Left lung (tissue), 10 donors: ENCODE data around the gene LMF1. TPM values are rescaled to one million over a fixed set of nuclear protein-coding genes. Genes with fewer than 3 reads are reported as not detected.
A peak's percentile ranks its signal among the peaks of the same experiment; 100 is the strongest.

Experiments used
- ATAC-seq: fragments of 200-7000 bp; cut with Tn5 transposase; one replicate; pipeline ENCODE4 v1.9.1; 2020; ENCODE audit warnings: moderate library complexity
- DNase-seq, 4 donors: peaks; one replicate each; pipeline ENCODE4 v3.0.0-alpha.2; 2013 to 2020
- H3K27ac ChIP-seq, 2 donors: fragments of 200-600 bp; sonication (generic) in 1 of 2; one replicate each; pipeline versions ENCODE4 v1.5.0 to v1.8.0; 2020 to 2021
- H3K27me3 ChIP-seq, 2 donors: fragments of 200-600 bp; sonication (generic) in 1 of 2; one replicate each; pipeline versions ENCODE4 v1.5.0 to v1.8.0; 2020 to 2021
- H3K36me3 ChIP-seq, 2 donors: fragments of 200-600 bp; sonication (generic) in 1 of 2; one replicate each; pipeline versions ENCODE4 v1.5.0 to v1.8.0; 2020 to 2021
- H3K4me1 ChIP-seq, 2 donors: fragments of 200-600 bp; one replicate each; pipeline ENCODE4 v1.8.0; 2021
- H3K4me3 ChIP-seq, 2 donors: fragments of 200-600 bp; sonication (generic) in 1 of 2; one replicate each; pipeline versions ENCODE4 v1.5.0 to v1.8.0; 2020 to 2021; ENCODE audit warnings: mild to moderate bottlenecking in 1 of 2
- H3K9me3 ChIP-seq, 2 donors: fragments of 200-600 bp; sonication (generic) in 1 of 2; one replicate each; pipeline versions ENCODE4 v1.5.0 to v1.8.0; 2020 to 2021
- intact Hi-C, 2 donors: fragments of 100-400 bp; cut with DNase I; formaldehyde crosslinking; loops; one replicate each; pipeline versions ENCODE4 v1.11.2 to v1.14.2; 2022
- polyA plus RNA-seq, 6 donors: library from polyadenylated mRNA; unstranded; fragments of 120-200 nt; gene quantifications; one replicate each; pipeline ENCODE4 v1.2.1, GENCODE V29; 2013; ENCODE audit not compliant: insufficient read length in 6 of 6
- total RNA-seq, 2 donors: library from RNA; stranded (reverse); fragmentation: NEBNext Ultra II Directional; extraction: Animal tissue kit (Norgen Biotek cat#: 25700); gene quantifications; one replicate each; pipeline ENCODE4 v1.2.1, GENCODE V29; 2021
- TF ChIP-seq, protein P1 (sequence below), 2 donors: fragments of 200-600 bp; sonication (generic) in 1 of 2; IDR thresholded peaks; one replicate each; pipeline versions ENCODE4 v1.5.0 to v1.8.0; 2021; ENCODE audit warnings: antibody characterized with exemption in 2 of 2
- donor health status: DM: no; HTN: yes; CAD: no.
- donor health status: DM: no; HTN: no; CAD: no.

Gene LMF1
- total and polyA plus RNA-seq, 8 donors: 15.5 to 23.1 (median 20.4) TPM

DNA sequence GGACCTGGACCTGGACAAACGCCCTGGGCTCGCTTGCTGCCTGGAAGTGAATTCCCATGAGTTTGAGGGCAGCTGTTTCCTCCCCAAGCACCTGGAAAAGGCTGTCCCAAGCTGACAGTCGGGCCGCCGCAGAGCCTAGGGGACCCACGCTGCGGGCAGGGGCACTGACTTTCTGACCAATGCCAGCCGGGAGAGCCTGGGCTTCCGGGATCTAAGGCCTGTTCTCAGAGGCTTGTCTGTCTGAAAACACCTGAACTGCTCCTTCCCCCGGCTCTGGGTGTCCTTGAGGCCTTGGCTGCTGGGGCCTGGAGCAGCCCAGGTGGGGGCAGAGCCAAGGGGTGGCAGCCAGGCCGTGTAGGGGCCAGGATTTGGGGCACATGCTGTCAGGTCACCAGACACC lies 72.6 kb downstream of the LMF1 start:
- DNase-seq: peak in 1 of 4 donors; percentile 60
- TF ChIP-seq, protein P1, sequence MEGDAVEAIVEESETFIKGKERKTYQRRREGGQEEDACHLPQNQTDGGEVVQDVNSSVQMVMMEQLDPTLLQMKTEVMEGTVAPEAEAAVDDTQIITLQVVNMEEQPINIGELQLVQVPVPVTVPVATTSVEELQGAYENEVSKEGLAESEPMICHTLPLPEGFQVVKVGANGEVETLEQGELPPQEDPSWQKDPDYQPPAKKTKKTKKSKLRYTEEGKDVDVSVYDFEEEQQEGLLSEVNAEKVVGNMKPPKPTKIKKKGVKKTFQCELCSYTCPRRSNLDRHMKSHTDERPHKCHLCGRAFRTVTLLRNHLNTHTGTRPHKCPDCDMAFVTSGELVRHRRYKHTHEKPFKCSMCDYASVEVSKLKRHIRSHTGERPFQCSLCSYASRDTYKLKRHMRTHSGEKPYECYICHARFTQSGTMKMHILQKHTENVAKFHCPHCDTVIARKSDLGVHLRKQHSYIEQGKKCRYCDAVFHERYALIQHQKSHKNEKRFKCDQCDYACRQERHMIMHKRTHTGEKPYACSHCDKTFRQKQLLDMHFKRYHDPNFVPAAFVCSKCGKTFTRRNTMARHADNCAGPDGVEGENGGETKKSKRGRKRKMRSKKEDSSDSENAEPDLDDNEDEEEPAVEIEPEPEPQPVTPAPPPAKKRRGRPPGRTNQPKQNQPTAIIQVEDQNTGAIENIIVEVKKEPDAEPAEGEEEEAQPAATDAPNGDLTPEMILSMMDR (IDR thresholded peaks at IDR 0.05): no peak
- no peaks in the 10 kb centered on the region for H3K4me1 ChIP-seq
- H3K4me3 ChIP-seq: no peak overlapping the region
- intact Hi-C loops: no loop called here
- H3K27ac ChIP-seq: no peak overlapping the region
- no peaks in the 10 kb centered on the region for H3K27me3 ChIP-seq
- no peaks in the 10 kb centered on the region for H3K36me3 ChIP-seq
- no peak for ATAC-seq
- no peaks in the 10 kb centered on the region for H3K9me3 ChIP-seq

DNA sequence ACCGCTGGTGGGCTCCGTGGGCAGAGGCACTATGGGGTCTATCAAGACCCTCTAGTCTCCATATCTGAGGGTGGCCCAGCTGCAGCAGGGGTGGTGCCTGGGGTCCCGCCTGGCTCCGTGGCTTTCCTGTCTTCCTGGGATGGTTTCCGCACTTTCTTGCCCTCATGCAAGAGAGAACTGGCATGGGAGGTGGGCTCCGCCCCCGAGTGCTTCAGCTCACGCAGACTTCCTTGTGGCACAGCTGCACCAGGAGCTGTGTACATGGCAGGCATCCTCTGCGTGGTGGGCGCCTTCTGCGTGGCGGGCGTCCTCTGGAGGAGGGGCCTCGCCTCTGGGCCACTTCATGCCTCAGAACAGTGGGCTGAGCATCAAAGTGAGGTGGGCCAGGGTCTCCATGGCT lies 73.1 kb downstream of the LMF1 start:
- intact Hi-C loops: no loop called here
- Histone ChIP-seq H3K9me3 (no peaks in the 10 kb centered on the region), H3K36me3 (no peaks in the 10 kb centered on the region), H3K27ac (no peak overlapping the region), H3K4me3 (no peak overlapping the region), H3K27me3 (no peaks in the 10 kb centered on the region), H3K4me1 (no peaks in the 10 kb centered on the region)
- TF ChIP-seq, protein P1 (IDR thresholded peaks at IDR 0.05): no peak
- ATAC-seq (no peak), DNase-seq (peak in 1 of 4 donors; percentile 64)

DNA sequence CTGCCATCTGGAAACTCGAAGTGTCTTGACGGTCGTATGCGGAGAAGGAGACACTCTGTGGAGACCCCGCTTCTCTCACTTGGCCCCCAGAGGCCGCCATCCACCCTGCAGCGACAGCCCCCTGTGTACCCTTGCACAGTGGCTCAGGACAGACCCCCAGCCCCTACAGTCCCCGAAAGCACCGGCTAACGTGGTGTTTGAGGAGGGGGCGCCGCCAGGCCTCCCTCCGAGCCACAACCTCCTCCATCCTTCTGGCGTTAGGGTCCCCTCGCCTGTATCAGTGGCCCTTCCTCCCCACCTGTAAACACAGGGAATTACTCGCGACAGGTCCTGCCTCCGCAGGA lies 73.6 kb downstream of the LMF1 start:
- H3K27ac ChIP-seq: no peak overlapping the region
- H3K36me3 ChIP-seq: peaks cover 0 to under 1% of the 10 kb centered on the region in 2 donors
- no peak for ATAC-seq
- intact Hi-C loops: no loop called here
- H3K4me1 ChIP-seq: no peaks in the 10 kb centered on the region
- TF ChIP-seq, protein P1 (IDR thresholded peaks at IDR 0.05): no peak
- no peaks in the 10 kb centered on the region for H3K27me3 ChIP-seq
- no peaks in the 10 kb centered on the region for H3K9me3 ChIP-seq
- peak in 1 of 4 donors; percentile 54 for DNase-seq
- H3K4me3 ChIP-seq: no peak overlapping the region

DNA sequence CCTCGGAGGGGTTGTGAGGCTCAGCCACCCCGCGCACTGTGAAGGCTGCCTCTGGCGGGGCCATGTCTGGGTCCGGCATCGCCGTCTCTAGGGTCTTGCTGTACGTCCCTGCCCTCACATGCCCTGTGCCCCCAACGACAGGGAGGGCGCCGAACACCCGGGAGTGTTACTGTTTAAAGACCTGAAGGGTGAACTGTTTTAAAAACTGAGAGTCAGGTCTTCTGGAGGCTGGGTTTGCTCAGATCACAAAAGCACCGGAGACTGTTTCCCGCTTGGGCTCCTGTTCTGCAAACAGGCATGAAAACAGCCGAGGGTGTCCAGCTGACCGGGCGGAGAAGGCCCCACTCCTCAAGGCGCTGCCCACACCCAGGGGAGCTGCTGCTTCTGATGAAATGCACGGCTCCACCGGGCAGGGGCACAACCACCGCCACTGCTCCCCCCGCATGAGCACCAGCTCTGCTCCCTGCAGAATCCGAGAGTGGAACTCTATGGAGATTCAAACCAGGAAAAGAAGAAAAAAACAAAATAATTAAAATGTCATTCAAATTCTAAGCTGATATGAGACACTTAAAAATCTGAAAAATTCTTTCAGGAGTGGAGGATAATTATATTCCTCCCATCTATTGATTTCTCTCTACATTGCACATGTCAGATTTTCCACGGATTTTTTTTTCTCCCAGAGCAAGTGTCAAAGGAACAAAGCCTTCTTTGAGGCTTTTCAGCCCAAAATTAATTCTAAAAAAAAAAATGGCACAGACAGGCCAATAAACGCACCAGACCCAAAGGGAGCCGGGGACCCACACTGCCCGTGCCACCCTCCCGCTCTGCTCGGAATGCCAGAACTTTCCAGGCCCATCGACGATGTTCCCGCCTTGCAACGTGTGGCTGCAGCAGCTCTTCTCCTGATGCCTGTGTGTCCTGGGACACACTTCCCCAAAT lies 74.3 kb downstream of the LMF1 start:
- no peak overlapping the region for H3K27ac ChIP-seq
- TF ChIP-seq, protein P1 (IDR thresholded peaks at IDR 0.05): no peak
- H3K9me3 ChIP-seq: no peaks in the 10 kb centered on the region
- intact Hi-C loops: no loop called here
- peaks cover 0 to 7% of the 10 kb centered on the region in 2 donors for H3K36me3 ChIP-seq
- DNase-seq (peak in 1 of 4 donors; percentile 68), ATAC-seq (no peak)
- H3K4me3 ChIP-seq: no peak overlapping the region
- H3K27me3 ChIP-seq: no peaks in the 10 kb centered on the region
- H3K4me1 ChIP-seq: no peaks in the 10 kb centered on the region

DNA sequence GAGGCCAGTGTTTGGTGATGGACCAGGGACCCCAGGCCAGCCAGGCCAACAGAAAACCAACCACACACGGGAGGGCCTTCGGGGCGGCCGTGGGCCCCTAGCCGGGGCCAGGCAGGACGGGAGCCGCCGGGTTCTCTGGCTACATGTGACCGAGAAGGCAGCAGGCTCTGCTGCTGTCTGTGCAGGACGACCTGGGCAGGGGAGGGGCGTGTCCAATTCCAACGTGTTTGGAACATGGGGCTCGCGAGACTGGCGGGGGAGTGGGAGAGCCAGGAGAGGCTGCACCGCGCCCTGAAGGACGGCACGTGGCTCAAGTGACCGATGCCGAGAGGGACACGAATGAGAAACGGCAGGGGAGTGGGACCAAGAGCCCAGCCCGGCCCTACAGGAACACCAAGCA lies 75.4 kb downstream of the LMF1 start:
- Histone ChIP-seq H3K4me3 (no peak overlapping the region), H3K27me3 (no peaks in the 10 kb centered on the region), H3K9me3 (no peaks in the 10 kb centered on the region), H3K36me3 (peaks cover 0 to 14% of the 10 kb centered on the region in 2 donors), H3K27ac (no peak overlapping the region), H3K4me1 (no peaks in the 10 kb centered on the region)
- peak in 1 of 4 donors; percentile 59 for DNase-seq
- no peak for ATAC-seq
- TF ChIP-seq, protein P1 (IDR thresholded peaks at IDR 0.05): no peak
- intact Hi-C loops: no loop called here
